ENCODE measurements around the gene IDH2. TPM values are rescaled to one million over a fixed set of nuclear protein-coding genes. Genes with fewer than 3 reads are reported as not detected.

Gene IDH2
- polyA plus RNA-seq, 6 donors from 2014 or later = 59.0 to 105 (median 64.5) TPM

GRCh38 chr15:90086868-90087268 lies 15.4 kb downstream of the IDH2 start:
- peaks cover 8 to 9% of the 10 kb centered on the region in 2 donors for H3K36me3 Mint-ChIP-seq
- H3K9me3 Mint-ChIP-seq = no peaks in the 10 kb centered on the region
- H3K4me3 Mint-ChIP-seq = no peak overlapping the region
- DNase-seq (peak; percentile 38), ATAC-seq (ENCODE audit: low read depth in 2 of 2) (peak; percentile 71 to 72)
- H3K27me3 Mint-ChIP-seq = no peaks in the 10 kb centered on the region
- peaks cover 5 to 7% (median 7%) of the 10 kb centered on the region in 3 donors for H3K4me1 Mint-ChIP-seq
- peak overlapping the region in 2 of 6 donors; percentile 50 to 52 for H3K27ac Mint-ChIP-seq

GRCh38 chr15:90085565-90085964 lies 16.7 kb downstream of the IDH2 start:
- ATAC-seq (ENCODE audit: low read depth in 2 of 2) = no peak
- no peak for DNase-seq
- Mint-ChIP-seq H3K27ac (no peak overlapping the region), H3K9me3 (no peaks in the 10 kb centered on the region), H3K36me3 (peaks cover 8 to 9% of the 10 kb centered on the region in 2 donors), H3K4me3 (no peak overlapping the region), H3K4me1 (peaks cover 4 to 7% (median 5%) of the 10 kb centered on the region in 3 donors), H3K27me3 (no peaks in the 10 kb centered on the region)

GRCh38 chr15:90084876-90085423 lies 17.3 kb downstream of the IDH2 start:
- peaks cover 4 to 7% (median 5%) of the 10 kb centered on the region in 3 donors for H3K4me1 Mint-ChIP-seq
- H3K36me3 Mint-ChIP-seq = peaks cover 8 to 9% of the 10 kb centered on the region in 2 donors
- ATAC-seq (ENCODE audit: low read depth in 2 of 2) (no peak), DNase-seq (no peak)
- H3K27me3 Mint-ChIP-seq = no peaks in the 10 kb centered on the region
- no peaks in the 10 kb centered on the region for H3K9me3 Mint-ChIP-seq
- H3K4me3 Mint-ChIP-seq = no peak overlapping the region
- peak overlapping the region in 2 of 6 donors; percentile 28 to 41 for H3K27ac Mint-ChIP-seq

- ATAC-seq (ENCODE audit: low read depth in 2 of 2) = peak in 1 of 2 donors; percentile 40
- H3K9me3 Mint-ChIP-seq = no peaks in the 10 kb centered on the region
- peaks cover 8 to 9% of the 10 kb centered on the region in 2 donors for H3K36me3 Mint-ChIP-seq
- H3K4me3 Mint-ChIP-seq = no peak overlapping the region
- no peaks in the 10 kb centered on the region for H3K27me3 Mint-ChIP-seq
- peaks cover 4 to 7% (median 5%) of the 10 kb centered on the region in 3 donors for H3K4me1 Mint-ChIP-seq
- peak overlapping the region in 2 of 6 donors; percentile 19 to 57 for H3K27ac Mint-ChIP-seq
- no peak for DNase-seq
These were observed 18.2 kb downstream of the IDH2 start for GRCh38 chr15:90083954-90084607.

- H3K27me3 Mint-ChIP-seq = no peaks in the 10 kb centered on the region
- ATAC-seq (ENCODE audit: low read depth in 2 of 2) = no peak
- peaks cover 8 to 9% of the 10 kb centered on the region in 2 donors for H3K36me3 Mint-ChIP-seq
These were observed 18.8 kb downstream of the IDH2 start for GRCh38 chr15:90083419-90083818.

GRCh38 chr15:90082140-90082715 lies 20.0 kb downstream of the IDH2 start:
- Mint-ChIP-seq H3K27ac (peak overlapping the region in 1 of 6 donors; percentile 72), H3K27me3 (no peaks in the 10 kb centered on the region), H3K4me1 (peaks cover 4 to 7% (median 5%) of the 10 kb centered on the region in 3 donors), H3K4me3 (no peak overlapping the region), H3K36me3 (peaks cover 7 to 9% of the 10 kb centered on the region in 2 donors), H3K9me3 (no peaks in the 10 kb centered on the region)
- ATAC-seq (ENCODE audit: low read depth in 2 of 2) (no peak), DNase-seq (no peak)

More at GRCh38 chr15:90083419-90083818, 18.8 kb downstream of the IDH2 start:
- H3K4me3 Mint-ChIP-seq = no peak overlapping the region
- peak overlapping the region in 1 of 6 donors; percentile 57 for H3K27ac Mint-ChIP-seq
- peaks cover 4 to 7% (median 5%) of the 10 kb centered on the region in 3 donors for H3K4me1 Mint-ChIP-seq
- no peak for DNase-seq
- H3K9me3 Mint-ChIP-seq = no peaks in the 10 kb centered on the region

GRCh38 chr15:90080818-90081393 lies 21.4 kb downstream of the IDH2 start:
- Mint-ChIP-seq H3K9me3 (no peaks in the 10 kb centered on the region), H3K27me3 (no peaks in the 10 kb centered on the region), H3K27ac (peak overlapping the region in 3 of 6 donors; percentile 13 to 56 (median 38)), H3K4me3 (no peak overlapping the region), H3K36me3 (no peaks in the 10 kb centered on the region), H3K4me1 (no peaks in the 10 kb centered on the region)
- DNase-seq (no peak), ATAC-seq (ENCODE audit: low read depth in 2 of 2) (no peak)

- Mint-ChIP-seq H3K4me3 (no peak overlapping the region), H3K27me3 (no peaks in the 10 kb centered on the region), H3K27ac (no peak overlapping the region), H3K9me3 (no peaks in the 10 kb centered on the region), H3K4me1 (no peaks in the 10 kb centered on the region), H3K36me3 (no peaks in the 10 kb centered on the region)
- ATAC-seq (ENCODE audit: low read depth in 2 of 2) = no peak
- DNase-seq = no peak
These were observed 21.9 kb downstream of the IDH2 start for GRCh38 chr15:90080458-90080755.

GRCh38 chr15:90079619-90080457 lies 22.4 kb downstream of the IDH2 start:
- H3K4me1 Mint-ChIP-seq = no peaks in the 10 kb centered on the region
- H3K36me3 Mint-ChIP-seq = peaks cover 0 to under 1% of the 10 kb centered on the region in 2 donors
- no peak overlapping the region for H3K27ac Mint-ChIP-seq
- DNase-seq = no peak
- ATAC-seq (ENCODE audit: low read depth in 2 of 2) = no peak
- H3K4me3 Mint-ChIP-seq = no peak overlapping the region
- no peaks in the 10 kb centered on the region for H3K27me3 Mint-ChIP-seq
- no peaks in the 10 kb centered on the region for H3K9me3 Mint-ChIP-seq

GRCh38 chr15:90078965-90079364 lies 23.3 kb downstream of the IDH2 start:
- no peak for DNase-seq
- no peaks in the 10 kb centered on the region for H3K4me1 Mint-ChIP-seq
- H3K9me3 Mint-ChIP-seq = no peaks in the 10 kb centered on the region
- no peaks in the 10 kb centered on the region for H3K27me3 Mint-ChIP-seq
- H3K36me3 Mint-ChIP-seq = peaks cover 0 to 6% of the 10 kb centered on the region in 2 donors
- no peak overlapping the region for H3K27ac Mint-ChIP-seq
- H3K4me3 Mint-ChIP-seq = no peak overlapping the region
- no peak for ATAC-seq (ENCODE audit: low read depth in 2 of 2)

- Mint-ChIP-seq H3K4me3 (no peak overlapping the region), H3K4me1 (no peaks in the 10 kb centered on the region)
These were observed 25.6 kb downstream of the IDH2 start for GRCh38 chr15:90076716-90077115.

GRCh38 chr15:90075420-90076289 lies 26.6 kb downstream of the IDH2 start:
- no peak for ATAC-seq (ENCODE audit: low read depth in 2 of 2)
- Mint-ChIP-seq H3K4me3 (no peak overlapping the region), H3K9me3 (no peaks in the 10 kb centered on the region), H3K36me3 (peaks cover 0 to 6% of the 10 kb centered on the region in 2 donors), H3K4me1 (peaks cover 0 to 7% (median 5%) of the 10 kb centered on the region in 3 donors), H3K27me3 (no peaks in the 10 kb centered on the region), H3K27ac (peak overlapping the region in 1 of 6 donors; percentile 54)
- DNase-seq = no peak

More at GRCh38 chr15:90076716-90077115, 25.6 kb downstream of the IDH2 start:
- Mint-ChIP-seq H3K27ac (peak overlapping the region in 1 of 6 donors; percentile 36), H3K27me3 (no peaks in the 10 kb centered on the region), H3K36me3 (peaks cover 0 to 6% of the 10 kb centered on the region in 2 donors), H3K9me3 (no peaks in the 10 kb centered on the region)
- ATAC-seq (ENCODE audit: low read depth in 2 of 2) = no peak
- no peak for DNase-seq
